GM18499 (cell line): Measurements from ENCODE around the gene FAAH2.
"Not testable (repeated sequence)": the region's sequence is repeated elsewhere in the genome, so short reads cannot be mapped to it uniquely, and the experiment has no call there.

Experiments
- ATAC-seq: cut with Tn5 transposase; IDR thresholded peaks from one replicate; pipeline ENCODE4 v1.9.1; 2021; ENCODE audit warnings: moderate number of reproducible peaks; ENCODE audit not compliant: insufficient read depth, unreplicated experiment

The FAAH2 gene

DNA sequence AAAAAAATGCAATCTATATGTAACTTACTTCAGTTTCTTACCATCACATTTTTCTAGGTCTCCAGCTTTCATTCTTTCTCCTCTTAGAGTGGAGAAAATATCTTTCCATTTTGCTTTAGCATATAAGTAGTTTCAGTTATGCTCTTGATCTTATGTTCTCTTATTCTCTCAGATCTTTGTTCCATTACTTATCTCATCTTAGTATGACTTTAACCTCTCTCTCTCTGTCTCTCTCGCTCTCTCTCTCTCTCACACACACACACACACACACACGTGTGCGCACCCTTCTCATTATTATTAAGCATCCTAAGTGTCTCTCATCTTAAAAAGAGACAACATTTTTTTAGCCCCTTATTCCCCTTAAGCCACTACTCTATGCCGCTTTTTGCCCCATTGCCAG, 92.8 kb downstream of the FAAH2 start:
- ATAC-seq, result no peak

DNA sequence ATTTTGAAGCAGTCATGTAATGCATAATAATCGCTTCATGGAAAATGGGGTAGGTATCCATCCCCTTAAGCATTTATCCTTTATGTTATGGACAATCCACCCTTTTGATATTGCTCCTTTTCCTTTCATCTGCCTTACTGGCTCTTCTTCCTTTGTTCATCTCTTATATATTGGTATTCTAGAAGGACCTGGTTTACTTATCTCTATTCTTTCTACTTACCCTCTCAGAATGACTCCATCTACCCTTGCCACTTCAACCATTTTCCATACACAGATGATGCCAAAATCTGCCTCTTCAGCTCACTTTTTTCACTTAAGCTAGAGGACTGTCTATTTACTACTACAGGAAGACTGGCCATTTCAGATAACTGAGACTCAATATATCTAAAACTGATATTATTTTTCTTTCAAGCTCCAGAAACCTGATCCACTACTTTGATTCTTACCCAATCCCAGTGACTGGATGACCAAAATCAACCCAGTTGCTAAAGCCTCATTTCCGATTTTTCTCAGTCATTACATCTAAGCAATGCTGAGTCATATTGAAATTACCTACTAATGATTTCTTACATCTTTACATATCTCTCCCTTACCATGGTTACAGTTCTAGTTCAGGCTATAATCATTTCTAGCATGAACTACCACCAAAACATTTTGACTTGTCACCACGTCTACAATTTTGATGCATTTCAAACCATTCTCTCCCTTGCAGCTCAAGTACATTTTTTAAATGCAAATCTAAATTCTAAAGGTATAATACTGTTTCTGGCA, 93.7 kb downstream of the FAAH2 start:
- ATAC-seq, result peak; percentile 95

DNA sequence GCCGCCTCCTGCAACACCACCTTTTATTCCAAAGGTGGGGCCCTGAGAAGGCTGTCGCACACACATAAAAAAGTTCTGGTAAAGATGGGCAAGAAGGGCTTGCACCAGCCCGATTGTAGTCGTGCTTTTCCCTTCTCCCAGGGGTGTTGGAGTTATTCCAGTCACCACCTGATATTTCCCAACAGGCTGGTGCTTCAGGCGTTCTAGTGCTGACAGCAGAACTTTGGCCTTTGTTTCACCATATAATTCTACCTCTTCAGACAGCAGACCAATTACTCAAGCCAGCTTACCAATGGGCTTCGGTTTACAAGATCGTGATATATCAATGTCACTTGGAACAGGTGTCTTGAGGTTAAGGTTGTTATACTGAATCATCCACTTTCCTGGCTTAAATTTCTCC, 107.7 kb downstream of the FAAH2 start:
- ATAC-seq, result not testable (repeated sequence)

DNA sequence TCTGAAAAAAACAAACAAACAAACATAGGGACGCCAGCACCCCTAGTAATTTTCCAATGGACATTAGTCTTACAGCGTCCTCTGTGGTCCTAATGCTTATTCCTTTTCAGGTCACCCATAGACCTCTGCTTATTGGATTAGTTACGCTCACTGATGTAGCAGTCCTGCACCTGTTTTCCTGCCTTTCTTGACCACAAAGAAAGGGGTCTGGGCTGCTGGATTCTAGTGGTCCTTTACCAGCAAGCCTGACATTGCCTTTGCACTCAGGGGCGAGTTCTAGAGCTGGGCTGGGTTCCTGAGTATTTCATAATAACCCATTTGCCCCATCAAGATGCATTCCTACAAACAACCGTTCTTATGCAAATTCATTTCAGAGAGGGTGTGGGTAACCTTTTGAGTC, 116.7 kb downstream of the FAAH2 start:
- not testable (repeated sequence) for ATAC-seq

DNA sequence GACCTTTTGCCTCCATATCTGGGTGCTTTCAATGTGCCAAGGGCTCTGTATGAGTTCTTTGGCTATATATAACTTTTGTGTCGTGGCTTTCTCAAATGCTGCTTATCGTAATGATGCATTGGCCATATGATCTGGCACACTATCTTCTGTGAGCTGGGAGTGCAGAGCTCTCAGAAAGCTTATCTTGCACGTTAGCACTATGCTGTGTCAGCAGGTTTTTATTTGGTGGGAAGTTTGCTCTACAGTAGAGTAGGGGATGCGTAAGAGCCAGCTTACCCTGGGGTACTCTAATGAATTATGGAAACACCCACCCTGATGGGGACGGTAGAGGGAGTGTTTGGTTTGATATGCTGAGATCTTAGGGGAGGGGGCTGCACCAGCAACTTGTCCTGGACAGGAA, 119.6 kb downstream of the FAAH2 start:
- no peak for ATAC-seq

DNA sequence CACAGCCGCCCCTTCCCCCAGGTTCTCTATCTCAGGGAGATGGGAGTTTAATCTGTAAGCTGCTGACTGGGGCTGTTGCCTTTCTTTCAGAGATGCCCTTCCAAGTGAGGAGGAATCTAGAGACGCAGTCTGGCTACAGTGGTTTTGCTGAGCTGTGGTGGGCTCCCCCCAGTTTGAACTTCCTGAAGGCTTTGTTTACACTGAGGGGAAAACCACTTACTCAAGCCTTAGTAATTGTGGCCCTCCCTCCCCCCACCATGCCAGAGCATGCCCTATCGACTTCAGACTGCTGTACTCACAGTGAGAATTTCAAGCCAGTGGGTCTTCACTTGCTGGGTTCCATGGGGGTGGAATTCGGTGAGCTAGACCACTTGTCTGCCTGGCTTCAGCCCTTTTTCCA, 131.3 kb downstream of the FAAH2 start:
- ATAC-seq, result no peak

DNA sequence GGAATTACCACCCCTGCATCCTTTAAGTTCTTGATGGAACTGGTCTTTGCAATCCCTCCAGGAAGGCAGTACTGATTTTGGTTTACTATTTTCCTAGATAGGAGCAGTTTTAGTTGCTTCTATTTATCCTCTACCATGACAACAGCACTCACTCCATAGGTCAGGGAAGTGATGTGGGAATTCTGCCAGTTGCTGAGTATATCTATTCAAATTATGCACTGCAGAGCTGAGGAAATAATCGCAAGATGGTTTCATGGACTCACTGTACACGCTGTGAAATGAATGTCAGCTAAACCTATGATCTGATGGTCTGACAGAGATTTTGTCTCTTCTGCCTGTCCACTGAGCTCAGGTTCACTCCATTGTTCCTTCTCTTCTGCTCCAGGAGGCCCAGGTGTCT, 135.8 kb downstream of the FAAH2 start:
- no peak for ATAC-seq

DNA sequence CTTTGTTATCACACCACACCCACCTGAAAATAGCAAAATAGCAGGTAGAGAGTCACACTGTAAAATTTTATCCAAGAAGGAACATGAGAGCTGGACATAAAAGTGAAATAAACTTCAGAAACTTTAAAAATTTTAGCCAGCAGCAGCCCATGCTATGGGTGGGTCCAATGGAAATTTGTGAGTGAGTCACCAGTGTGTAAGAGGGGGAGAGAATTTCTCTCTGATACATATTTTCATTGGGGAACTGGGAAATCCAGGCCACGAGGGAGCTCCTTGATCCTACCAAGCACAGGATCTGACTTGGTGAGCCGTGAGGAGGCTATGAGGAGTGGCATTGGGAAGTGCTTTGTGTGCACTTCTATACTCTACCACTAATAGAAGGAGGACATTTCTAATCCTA, 136.3 kb downstream of the FAAH2 start:
- no peak for ATAC-seq

DNA sequence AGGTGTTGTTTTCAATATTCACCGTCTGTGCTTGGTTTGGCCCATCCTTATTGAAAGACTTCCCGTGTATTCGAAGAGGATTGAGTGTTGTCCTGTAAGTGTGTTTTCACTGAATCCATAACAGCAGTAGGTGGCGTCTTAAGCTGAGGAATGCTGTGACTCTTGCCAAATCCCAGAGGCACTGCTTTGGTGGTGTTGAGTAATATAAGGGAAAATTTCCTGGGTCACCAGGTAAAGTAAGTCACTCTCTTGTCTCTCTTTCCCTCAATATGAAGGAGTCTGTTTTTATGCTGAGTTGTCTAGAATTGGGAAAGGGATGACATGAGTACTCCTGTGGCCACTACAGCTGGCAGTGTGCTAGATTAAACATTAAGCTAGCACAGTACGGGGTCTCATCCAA, 158.6 kb downstream of the FAAH2 start:
- no peak for ATAC-seq

DNA sequence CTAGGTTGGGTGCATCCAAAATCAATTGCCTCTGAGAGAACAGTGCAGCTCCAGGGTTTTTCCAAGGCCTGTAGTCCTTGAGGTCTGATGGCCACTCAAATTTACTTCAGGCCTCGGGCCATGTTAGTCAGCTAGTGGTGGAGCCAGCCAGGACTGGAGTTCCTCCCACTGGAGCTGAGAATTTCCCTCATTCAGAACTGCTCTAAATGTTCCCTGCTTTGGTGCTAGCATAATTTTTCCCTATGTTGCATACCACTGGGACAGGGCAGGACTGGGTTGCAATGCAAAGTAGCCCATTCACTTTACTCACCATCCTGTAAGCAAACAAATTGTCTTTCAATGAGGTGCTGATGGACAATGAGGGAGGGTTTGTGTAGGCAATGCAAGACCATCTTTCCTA, 159.3 kb downstream of the FAAH2 start:
- ATAC-seq, result no peak

DNA sequence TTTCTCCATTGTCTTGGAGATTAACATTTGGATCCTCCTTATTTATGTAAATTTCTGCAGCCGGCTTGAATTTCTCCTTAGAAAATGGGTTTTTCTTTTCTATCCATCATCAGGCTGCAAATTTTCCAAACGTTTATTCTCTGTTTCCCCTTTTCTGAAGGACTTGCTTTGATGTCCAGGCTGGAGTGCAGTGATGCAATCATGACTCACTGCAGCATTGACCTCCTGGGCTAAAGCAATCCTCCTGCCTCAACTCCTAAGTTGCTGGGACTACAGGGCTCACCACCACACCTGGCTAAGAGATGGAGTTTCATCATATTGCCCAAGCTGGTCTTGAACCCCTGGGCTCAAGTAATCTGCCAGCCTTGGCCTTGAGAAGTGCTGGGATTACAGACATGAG, 161.3 kb downstream of the FAAH2 start:
- no peak for ATAC-seq

DNA sequence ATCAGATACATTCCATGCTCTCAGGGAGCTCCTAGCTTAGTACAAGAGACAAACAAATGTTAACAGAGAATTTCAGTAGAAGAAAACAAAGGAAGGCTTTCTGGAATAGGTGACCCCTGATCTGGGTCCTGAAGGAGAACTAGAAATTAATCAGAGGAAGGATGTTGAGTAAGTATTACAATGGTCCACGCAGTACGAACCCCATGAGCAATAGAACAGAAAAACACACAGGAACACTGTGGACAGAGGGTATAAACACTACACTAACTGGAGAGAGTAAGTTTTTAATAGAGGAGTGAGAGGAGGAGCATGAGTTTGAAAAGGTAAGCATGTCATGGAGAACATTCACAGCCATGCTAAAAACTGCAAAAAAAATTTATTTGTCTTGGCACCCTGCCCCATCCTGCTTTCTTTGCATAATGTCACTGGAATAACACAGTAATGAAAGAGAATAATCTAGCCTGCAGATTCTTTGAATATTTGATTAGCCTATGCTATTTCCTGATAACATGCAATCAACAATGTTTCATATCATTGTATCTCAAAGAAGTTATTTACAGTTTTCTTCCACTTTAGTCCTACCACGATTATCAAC, 165.0 kb downstream of the FAAH2 start:
- ATAC-seq, result no peak

DNA sequence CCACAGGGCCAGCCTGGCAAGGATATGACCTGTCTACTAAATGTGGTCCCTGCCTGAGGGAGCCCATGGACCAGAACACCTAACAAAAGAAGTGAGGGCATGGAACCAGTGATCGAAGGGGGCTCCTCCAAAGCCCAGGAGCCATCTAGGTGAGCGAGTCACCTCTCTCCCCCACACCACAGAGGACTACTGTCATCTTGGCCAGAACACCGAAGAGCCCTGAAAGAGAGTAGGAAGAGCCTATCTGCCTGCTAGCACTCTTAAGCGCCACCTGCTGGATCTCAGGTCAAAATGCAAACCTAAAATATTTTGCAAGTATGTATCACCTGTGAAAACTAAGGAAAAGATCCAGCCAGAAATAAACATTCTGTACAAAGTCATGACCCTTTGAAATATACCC, 167.4 kb downstream of the FAAH2 start:
- ATAC-seq, result peak; percentile 92

DNA sequence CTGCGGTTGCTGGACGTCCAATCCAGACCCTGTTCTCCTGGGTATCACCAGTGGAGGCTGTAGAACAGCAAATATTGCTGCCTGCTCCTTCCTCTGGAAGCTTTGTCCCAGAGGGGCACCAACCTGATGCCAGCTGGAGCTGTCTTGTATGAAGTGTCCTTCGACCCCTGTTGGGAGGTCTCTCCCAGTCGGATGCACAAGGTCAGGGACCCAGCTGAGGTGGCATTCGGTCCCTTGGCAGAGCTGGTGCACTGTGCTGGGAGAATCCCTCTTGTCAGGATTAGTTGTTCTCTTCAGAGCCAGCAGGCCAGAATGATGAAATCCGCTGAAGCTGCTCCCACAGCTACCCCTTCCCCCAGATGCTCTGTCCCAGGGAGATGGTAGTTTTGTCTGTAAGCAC, 195.0 kb downstream of the FAAH2 start:
- ATAC-seq, result no peak

DNA sequence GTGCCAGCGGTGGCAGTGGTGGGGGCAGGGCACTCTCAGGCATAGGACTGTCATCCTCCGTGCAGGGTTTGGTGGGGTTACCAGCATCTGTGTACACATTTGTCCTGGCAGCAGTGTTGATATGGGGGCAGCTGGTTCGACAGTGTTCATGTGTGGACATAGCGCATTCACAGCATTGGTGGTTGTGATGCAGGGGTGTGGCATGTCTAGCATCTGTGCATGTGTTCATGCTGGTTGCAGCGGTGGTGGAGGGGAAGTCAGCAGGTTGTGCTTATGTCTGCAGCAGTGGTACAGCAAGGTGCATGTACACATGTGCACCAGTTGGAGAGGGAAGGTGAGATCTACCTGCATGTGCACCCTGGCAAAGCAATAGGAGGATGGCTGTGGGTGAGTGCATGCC, 230.0 kb downstream of the FAAH2 start:
- no peak for ATAC-seq

DNA sequence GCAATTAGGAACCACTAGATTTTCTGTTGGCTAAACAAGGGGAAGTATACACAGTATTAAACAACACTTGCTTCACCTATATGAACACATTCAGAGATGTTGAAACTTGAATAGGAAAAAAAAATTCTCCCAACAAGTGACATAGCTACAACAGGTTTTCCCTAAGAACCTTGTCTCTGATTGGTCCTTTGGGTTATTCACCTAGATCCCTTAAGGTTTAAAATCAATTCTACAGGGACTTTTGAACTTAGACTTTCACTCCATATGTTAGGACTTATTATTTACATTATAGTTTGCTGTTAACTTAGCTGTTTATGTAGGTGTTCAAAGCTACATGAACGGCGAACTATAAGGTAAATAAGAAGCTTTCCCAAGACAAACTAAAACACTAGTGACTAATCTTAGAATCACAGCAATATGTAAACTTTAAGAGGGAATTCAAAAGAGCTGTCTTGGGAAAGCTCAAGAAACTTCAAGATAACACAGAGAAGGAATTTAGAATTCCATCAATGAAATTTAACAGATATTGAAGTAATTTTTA, 233.1 kb downstream of the FAAH2 start:
- no peak for ATAC-seq

DNA sequence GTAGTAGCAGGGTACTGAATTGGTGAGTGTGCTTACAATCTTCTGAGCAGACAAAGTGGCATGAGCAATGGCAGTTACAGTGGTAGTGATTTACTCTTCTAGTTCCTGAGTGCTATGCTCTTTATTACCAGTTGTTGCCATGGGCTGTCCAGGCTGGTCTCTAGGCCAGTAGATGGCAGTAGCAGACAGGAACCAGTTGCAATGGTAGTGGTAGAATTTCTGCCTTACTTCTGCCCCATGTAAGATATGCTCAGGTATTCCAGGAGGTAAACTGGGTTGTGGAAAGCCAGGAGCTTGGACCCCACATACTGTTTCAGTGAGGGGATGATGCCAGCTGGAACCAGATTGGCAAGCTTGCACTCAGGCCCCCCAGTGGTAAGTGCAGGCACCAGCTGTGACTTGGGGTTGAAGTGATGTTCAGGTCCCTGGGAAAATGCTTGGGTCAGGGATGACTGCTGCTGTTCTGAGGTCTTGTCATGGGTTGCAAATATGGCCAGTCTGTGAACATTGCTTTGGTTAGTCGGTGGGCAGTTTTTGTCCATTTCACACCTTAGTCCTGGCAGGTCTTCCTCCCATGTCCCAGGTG, 242.3 kb downstream of the FAAH2 start:
- ATAC-seq, result no peak
